ENCODE data around the gene SOX15.
"Not testable (repeated sequence)": the region's sequence is repeated elsewhere in the genome, so short reads cannot be mapped to it uniquely, and the experiment has no call there.

SOX15 gene

GRCh38 chr17:7589891-7590691 lies at the start of gene SOX15:
Gene SOX15, minus strand, starts transcription at chr17:7590094. Its CDS starts 418 bp downstream, at chr17:7589676.
- Histone ChIP-seq H3K9ac (ENCODE audit: low read length) (peak within 1 kb of the TSS; percentile 32), H3K27ac (ENCODE audit: low read depth, low read length) (peak within 1 kb of the TSS; percentile 77)

GRCh38 chr17:7636163-7636562 lies 46.3 kb upstream of the SOX15 start:
- H3K27me3 ChIP-seq (ENCODE audit: control insufficient read depth, insufficient read depth, low read length), result no peaks in the 10 kb centered on the region
- H3K27ac ChIP-seq (ENCODE audit: low read depth, low read length), result no peak overlapping the region
- no peak overlapping the region for H3K4me3 ChIP-seq (ENCODE audit: low read length)
- H3K4me1 ChIP-seq (ENCODE audit: control insufficient read depth, insufficient read depth, low read length), result no peaks in the 10 kb centered on the region
- no peaks in the 10 kb centered on the region for H3K36me3 ChIP-seq (ENCODE audit: control insufficient read depth, insufficient read depth, low read length)
- H3K9ac ChIP-seq (ENCODE audit: low read length), result no peak overlapping the region

More at GRCh38 chr17:7589891-7590691, at the start of gene SOX15:
- Histone ChIP-seq H3K4me3 (ENCODE audit: low read length) (peak within 1 kb of the TSS; percentile 74), H3K36me3 (ENCODE audit: control insufficient read depth, insufficient read depth, low read length) (peaks cover 36% of the 10 kb centered on the region), H3K27me3 (ENCODE audit: control insufficient read depth, insufficient read depth, low read length) (no peaks in the 10 kb centered on the region), H3K4me1 (ENCODE audit: control insufficient read depth, insufficient read depth, low read length) (peaks cover 7% of the 10 kb centered on the region)

DNA sequence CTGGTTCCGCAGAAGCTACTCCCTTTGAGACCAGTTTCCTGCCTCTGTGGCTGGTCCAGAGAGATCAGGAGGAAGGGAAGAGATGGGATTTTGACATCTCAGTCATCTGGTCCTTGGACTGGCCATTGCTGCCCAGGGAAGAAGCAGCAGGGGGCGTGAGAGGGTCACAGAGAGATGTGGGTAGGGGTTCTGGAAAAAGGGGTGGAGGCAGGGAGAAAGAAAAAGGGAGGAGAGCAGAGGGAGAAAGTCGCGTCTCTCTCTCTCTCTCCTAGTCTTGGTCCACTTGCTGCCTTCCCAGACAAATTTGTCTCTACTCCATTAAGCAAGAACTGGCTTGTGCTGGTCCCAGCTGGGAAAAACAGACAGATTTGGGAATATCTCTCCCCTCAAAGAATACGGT lies 44.5 kb upstream of the SOX15 start:
- H3K4me1 ChIP-seq (ENCODE audit: control insufficient read depth, insufficient read depth, low read length), result no peaks in the 10 kb centered on the region
- no peaks in the 10 kb centered on the region for H3K36me3 ChIP-seq (ENCODE audit: control insufficient read depth, insufficient read depth, low read length)
- no peak overlapping the region for H3K9ac ChIP-seq (ENCODE audit: low read length)
- H3K27me3 ChIP-seq (ENCODE audit: control insufficient read depth, insufficient read depth, low read length), result no peaks in the 10 kb centered on the region
- no peak overlapping the region for H3K4me3 ChIP-seq (ENCODE audit: low read length)
- no peak overlapping the region for H3K27ac ChIP-seq (ENCODE audit: low read depth, low read length)

DNA sequence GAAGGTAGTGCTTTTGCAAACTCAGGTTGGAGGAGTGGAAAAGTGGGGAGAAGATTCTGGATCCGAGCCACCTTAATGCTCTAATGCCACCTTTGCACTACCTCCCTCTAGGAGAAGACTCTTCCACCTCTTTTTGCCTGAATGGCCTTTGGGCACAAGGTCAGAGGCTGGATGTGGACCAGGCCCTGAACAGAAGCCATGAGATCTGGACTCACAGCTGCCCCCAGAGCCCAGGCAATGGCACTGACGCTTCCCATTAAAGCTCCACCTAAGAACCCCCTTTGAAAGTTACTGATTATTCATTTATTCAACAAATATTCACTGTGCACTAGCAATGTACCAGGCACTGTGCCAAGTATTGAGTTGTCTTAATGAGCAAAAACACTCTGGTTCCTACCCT lies 43.2 kb upstream of the SOX15 start:
- no peaks in the 10 kb centered on the region for H3K36me3 ChIP-seq (ENCODE audit: control insufficient read depth, insufficient read depth, low read length)
- no peaks in the 10 kb centered on the region for H3K27me3 ChIP-seq (ENCODE audit: control insufficient read depth, insufficient read depth, low read length)
- no peak overlapping the region for H3K27ac ChIP-seq (ENCODE audit: low read depth, low read length)
- H3K4me3 ChIP-seq (ENCODE audit: low read length), result no peak overlapping the region
- H3K9ac ChIP-seq (ENCODE audit: low read length), result no peak overlapping the region
- no peaks in the 10 kb centered on the region for H3K4me1 ChIP-seq (ENCODE audit: control insufficient read depth, insufficient read depth, low read length)

- Histone ChIP-seq H3K27me3 (ENCODE audit: control insufficient read depth, insufficient read depth, low read length) (no peaks in the 10 kb centered on the region), H3K36me3 (ENCODE audit: control insufficient read depth, insufficient read depth, low read length) (no peaks in the 10 kb centered on the region), H3K9ac (ENCODE audit: low read length) (no peak overlapping the region), H3K4me3 (ENCODE audit: low read length) (no peak overlapping the region), H3K27ac (ENCODE audit: low read depth, low read length) (no peak overlapping the region), H3K4me1 (ENCODE audit: control insufficient read depth, insufficient read depth, low read length) (no peaks in the 10 kb centered on the region)
These were observed 42.6 kb upstream of the SOX15 start for GRCh38 chr17:7632492-7632894.

DNA sequence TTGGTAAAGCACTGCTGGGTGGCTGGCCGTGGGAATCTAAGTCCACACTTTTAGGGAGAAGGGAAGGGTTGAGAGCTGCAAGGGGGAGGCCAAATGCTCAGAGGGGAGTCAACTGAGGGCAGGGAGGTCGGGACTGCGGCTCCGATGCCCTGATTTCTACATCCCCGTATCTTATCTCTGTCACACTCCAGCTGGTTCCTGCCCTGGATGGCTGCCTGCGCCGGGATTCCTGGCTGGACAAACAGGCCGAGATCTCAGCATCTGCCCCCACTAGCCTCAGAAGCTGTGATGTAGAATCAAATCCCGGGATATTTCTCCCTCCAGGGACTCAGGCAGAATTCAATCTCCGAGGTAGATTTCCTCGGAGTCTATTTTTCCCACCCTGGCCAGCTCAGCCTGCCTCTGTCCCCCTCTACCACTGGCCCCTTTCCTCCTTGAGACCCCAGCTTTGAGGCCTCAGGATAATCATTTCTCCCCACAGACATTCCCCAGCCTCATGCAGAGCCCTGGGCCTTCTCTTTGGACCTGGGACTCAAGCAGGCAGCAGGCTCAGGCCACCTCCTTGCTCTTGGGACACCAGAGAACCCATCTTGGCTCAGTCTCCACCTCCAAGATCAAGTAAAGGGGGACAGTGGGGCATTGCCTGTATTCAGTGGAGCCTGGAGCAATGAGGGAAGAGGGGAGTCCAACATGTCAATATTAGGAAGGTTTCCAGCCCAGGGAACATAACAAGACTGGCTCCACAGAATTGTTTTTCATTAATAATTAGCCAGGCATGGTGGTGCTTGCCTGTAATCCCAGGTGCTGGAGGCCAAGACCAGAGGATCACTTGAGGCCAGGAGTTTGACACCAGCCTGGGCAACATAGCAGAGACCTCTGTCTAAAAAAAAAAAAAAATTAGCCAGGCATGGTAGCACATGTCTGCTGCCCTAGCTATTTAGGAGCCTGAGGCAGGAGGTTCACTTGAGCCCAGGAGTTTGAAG lies 41.8 kb upstream of the SOX15 start:
- H3K36me3 ChIP-seq (ENCODE audit: control insufficient read depth, insufficient read depth, low read length), result no peaks in the 10 kb centered on the region
- H3K9ac ChIP-seq (ENCODE audit: low read length), result no peak overlapping the region
- no peak overlapping the region for H3K4me3 ChIP-seq (ENCODE audit: low read length)
- no peak overlapping the region for H3K27ac ChIP-seq (ENCODE audit: low read depth, low read length)
- H3K4me1 ChIP-seq (ENCODE audit: control insufficient read depth, insufficient read depth, low read length), result peaks cover 2% of the 10 kb centered on the region
- H3K27me3 ChIP-seq (ENCODE audit: control insufficient read depth, insufficient read depth, low read length), result no peaks in the 10 kb centered on the region

- H3K27ac ChIP-seq (ENCODE audit: low read depth, low read length), result no peak within 1 kb of the TSS
- H3K4me1 ChIP-seq (ENCODE audit: control insufficient read depth, insufficient read depth, low read length), result peaks cover 3% of the 10 kb centered on the region
- H3K36me3 ChIP-seq (ENCODE audit: control insufficient read depth, insufficient read depth, low read length), result no peaks in the 10 kb centered on the region
- H3K4me3 ChIP-seq (ENCODE audit: low read length), result no peak within 1 kb of the TSS
- H3K27me3 ChIP-seq (ENCODE audit: control insufficient read depth, insufficient read depth, low read length), result no peaks in the 10 kb centered on the region
- H3K9ac ChIP-seq (ENCODE audit: low read length), result no peak within 1 kb of the TSS
These were observed 40.2 kb upstream of the SOX15 start, which contains the start of gene SHBG for GRCh38 chr17:7629939-7630571. Gene SHBG, plus strand, starts transcription at chr17:7630135. Its CDS starts 38 bp downstream, at chr17:7630173.

DNA sequence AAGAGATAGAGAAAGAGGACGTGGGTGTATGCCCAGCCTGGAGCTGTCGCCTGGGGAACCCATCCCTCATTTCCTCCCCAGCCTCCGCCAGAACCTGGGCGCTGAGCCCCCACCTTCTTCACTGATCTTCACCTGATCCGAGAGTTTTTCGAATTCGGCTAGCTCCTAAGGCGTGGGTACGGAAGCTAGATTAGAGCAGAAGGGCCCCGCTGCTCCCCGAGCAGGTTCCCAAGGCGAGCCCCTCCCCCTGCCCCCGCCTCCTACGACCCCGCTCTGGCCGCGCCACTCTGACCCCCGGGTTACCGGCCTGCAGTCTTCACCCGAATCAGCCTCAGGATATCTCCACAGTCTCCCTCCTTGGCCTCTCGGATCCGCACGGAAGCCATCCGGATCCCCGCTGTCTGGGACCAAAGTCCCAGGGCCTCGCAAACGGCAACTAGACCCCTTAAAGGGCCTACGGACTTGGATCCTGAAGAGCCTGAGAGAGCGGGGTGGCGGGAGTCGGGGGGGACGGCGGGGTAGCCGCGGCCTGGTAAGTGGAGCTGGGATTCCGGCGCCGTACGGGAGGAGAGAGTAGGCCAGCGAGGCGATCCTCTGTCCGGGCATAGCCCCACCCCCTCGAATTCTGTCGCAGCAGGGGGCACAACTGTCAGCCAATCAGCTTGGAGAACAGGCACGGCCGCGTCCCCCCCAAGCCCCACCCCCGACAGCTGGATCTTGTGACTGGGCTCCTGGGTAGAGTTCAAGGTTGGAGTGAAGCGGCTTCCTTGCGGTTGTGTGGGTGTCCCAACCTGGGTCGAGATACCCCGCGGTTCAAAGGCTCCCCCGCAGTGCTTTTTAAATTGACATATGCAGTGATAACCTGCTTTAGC lies 37.6 kb upstream of the SOX15 start, which contains the start of gene SAT2:
Gene SAT2, minus strand, starts transcription at position 572 of the 872 bp plus-strand sequence. Its CDS starts 186 bp downstream, at position 386.
- H3K4me1 ChIP-seq (ENCODE audit: control insufficient read depth, insufficient read depth, low read length), result peaks cover 3% of the 10 kb centered on the region

DNA sequence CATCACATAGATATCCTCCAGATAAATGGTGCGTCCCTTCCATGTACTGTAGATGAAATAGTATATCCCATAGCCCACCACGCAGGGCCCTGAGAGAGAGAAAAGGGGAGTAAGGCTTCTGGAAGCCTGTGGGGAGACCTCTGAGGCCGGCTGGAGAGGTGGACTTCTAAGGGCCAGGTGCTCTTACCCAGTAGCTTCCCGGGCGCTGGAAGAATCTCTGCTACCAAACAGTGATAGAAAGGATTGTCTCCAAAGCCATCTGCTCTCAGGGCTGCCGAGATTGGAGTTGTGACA lies 37.0 kb upstream of the SOX15 start:
- Histone ChIP-seq H3K9ac (ENCODE audit: low read length) (peak overlapping the region; percentile 88), H3K4me3 (ENCODE audit: low read length) (peak overlapping the region; percentile 81), H3K36me3 (ENCODE audit: control insufficient read depth, insufficient read depth, low read length) (no peaks in the 10 kb centered on the region), H3K4me1 (ENCODE audit: control insufficient read depth, insufficient read depth, low read length) (peaks cover 3% of the 10 kb centered on the region), H3K27me3 (ENCODE audit: control insufficient read depth, insufficient read depth, low read length) (no peaks in the 10 kb centered on the region), H3K27ac (ENCODE audit: low read depth, low read length) (peak overlapping the region; percentile 95)

More for the DNA sequence above, 37.6 kb upstream of the SOX15 start, which contains the start of gene SAT2:
- H3K9ac ChIP-seq (ENCODE audit: low read length), result peak within 1 kb of the TSS; percentile 88
- peak within 1 kb of the TSS; percentile 81 for H3K4me3 ChIP-seq (ENCODE audit: low read length)
- H3K27ac ChIP-seq (ENCODE audit: low read depth, low read length), result peak within 1 kb of the TSS; percentile 95
- H3K36me3 ChIP-seq (ENCODE audit: control insufficient read depth, insufficient read depth, low read length), result no peaks in the 10 kb centered on the region
- H3K27me3 ChIP-seq (ENCODE audit: control insufficient read depth, insufficient read depth, low read length), result no peaks in the 10 kb centered on the region

- Histone ChIP-seq H3K4me3 (ENCODE audit: low read length) (no peak overlapping the region), H3K27ac (ENCODE audit: low read depth, low read length) (no peak overlapping the region), H3K9ac (ENCODE audit: low read length) (no peak overlapping the region), H3K36me3 (ENCODE audit: control insufficient read depth, insufficient read depth, low read length) (no peaks in the 10 kb centered on the region), H3K27me3 (ENCODE audit: control insufficient read depth, insufficient read depth, low read length) (no peaks in the 10 kb centered on the region), H3K4me1 (ENCODE audit: control insufficient read depth, insufficient read depth, low read length) (peaks cover 3% of the 10 kb centered on the region)
These were observed 36.4 kb upstream of the SOX15 start for GRCh38 chr17:7626307-7626706.

DNA sequence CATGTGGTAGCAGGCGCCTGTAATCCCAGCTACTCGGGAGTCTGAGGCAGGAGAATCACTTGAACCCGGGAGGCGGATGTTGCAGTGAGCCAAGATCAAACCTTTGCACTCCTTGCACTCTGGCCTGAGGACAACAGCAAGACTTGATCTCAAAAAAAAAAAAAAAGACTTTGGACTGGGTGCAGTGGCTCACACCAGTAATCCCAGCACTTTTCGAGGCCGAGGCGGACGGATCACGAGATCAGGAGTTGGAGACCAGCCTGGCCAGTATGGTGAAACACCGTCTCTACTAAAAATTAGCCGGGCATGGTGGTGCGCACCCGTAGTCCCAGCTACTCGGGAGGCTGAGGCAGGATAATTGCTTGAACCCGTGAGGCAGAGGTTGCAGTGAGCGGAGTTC lies 35.9 kb upstream of the SOX15 start:
- H3K4me1 ChIP-seq (ENCODE audit: control insufficient read depth, insufficient read depth, low read length); H3K4me3 ChIP-seq (ENCODE audit: low read length); H3K27me3 ChIP-seq (ENCODE audit: control insufficient read depth, insufficient read depth, low read length); H3K36me3 ChIP-seq (ENCODE audit: control insufficient read depth, insufficient read depth, low read length); H3K9ac ChIP-seq (ENCODE audit: low read length); H3K27ac ChIP-seq (ENCODE audit: low read depth, low read length): not testable (repeated sequence)
